H1 (cell line): ENCODE measurements around the gene SPINK5. TPM values are rescaled to one million over a fixed set of nuclear protein-coding genes. Genes with fewer than 3 reads are reported as not detected.

Experiments used
- CTCF ChIA-PET: fragments of 300-600 bp; sonication (Branson Sonifier 250); formaldehyde crosslinking; loops from one replicate; lab custom pipeline; 2021; ENCODE audit not compliant: partially characterized antibody; lab: Charles Lee
- POLR2A ChIA-PET: fragments of 300-600 bp; sonication (Branson Sonifier 250); formaldehyde crosslinking; loops from one replicate; lab custom pipeline; 2021; ENCODE audit warnings: inconsistent platforms; ENCODE audit not compliant: partially characterized antibody; lab: Charles Lee
- DNase-seq, 2 experiments: peaks; one replicate each; pipeline versions ENCODE4 v3.0.0 to v3.0.0-alpha.2; 2010 to 2022; ENCODE audit warnings: low spot score in 2 of 2, low read depth in 1 of 2, mixed read lengths in 1 of 2
- FAIRE-seq: peaks from 2 replicates; lab custom pipeline; 2011; peaks lifted over from hg19 to GRCh38; lab: Jason Lieb, UNC
- H2AFZ ChIP-seq: 2 replicates; pipeline ENCODE4 v1.8.1; 2012; ENCODE audit warnings: low read length, inconsistent platforms
- H2AK5ac ChIP-seq: 2 replicates; pipeline ENCODE4 v1.6.1; 2013; ENCODE audit warnings: low read depth, low read length
- H2BK120ac ChIP-seq: replicated peaks from 2 replicates; pipeline ENCODE3; 2013; ENCODE audit warnings: low read depth, low read length, inconsistent platforms
- H2BK12ac ChIP-seq: 2 replicates; pipeline ENCODE4 v1.6.1; 2013; ENCODE audit warnings: low read depth, low read length
- H2BK15ac ChIP-seq: 2 replicates; pipeline ENCODE4 v1.6.1; 2013; ENCODE audit warnings: low read length
- H2BK20ac ChIP-seq: 2 replicates; pipeline ENCODE4 v1.6.1; 2013; ENCODE audit warnings: low read length
- H2BK5ac ChIP-seq: 2 replicates; pipeline ENCODE4 v1.6.1; 2013; ENCODE audit warnings: low read depth, low read length
- H3K14ac ChIP-seq: 2 replicates; pipeline ENCODE4 v1.6.1; 2013; ENCODE audit warnings: inconsistent platforms; ENCODE audit not compliant: insufficient read length
- H3K18ac ChIP-seq: 2 replicates; pipeline ENCODE4 v1.6.1; 2013; ENCODE audit warnings: low read length; ENCODE audit errors: extremely low read depth
- H3K23ac ChIP-seq: 2 replicates; pipeline ENCODE4 v1.6.1; 2013; ENCODE audit warnings: inconsistent platforms; ENCODE audit not compliant: insufficient read length
- H3K23me2 ChIP-seq: 2 replicates; pipeline ENCODE4 v1.6.1; 2013; ENCODE audit warnings: low read depth, low read length
- H3K27ac ChIP-seq: 2 replicates; pipeline ENCODE4 v1.6.1; 2011; ENCODE audit warnings: low read depth, low read length, inconsistent platforms
- H3K27me3 ChIP-seq, 4 experiments: replicated peaks in 1 of 4; 1 replicate in 1 of 4; 2 replicates in 3 of 4; pipeline versions ENCODE4 v1.6.1 to v1.8.1; 2011 to 2013; ENCODE audit warnings: low read length in 3 of 4, mild to moderate bottlenecking in 3 of 4, inconsistent platforms in 2 of 4, mixed read lengths in 2 of 4, moderate library complexity in 1 of 4; ENCODE audit not compliant: control insufficient read depth in 3 of 4, insufficient read depth in 3 of 4; ENCODE audit errors: extremely low read depth in 1 of 4
- H3K36me3 ChIP-seq, 4 experiments: 2 replicates each; pipeline versions ENCODE4 v1.6.1 to v1.8.1; 2011 to 2013; ENCODE audit warnings: mild to moderate bottlenecking in 4 of 4, low read length in 3 of 4, moderate library complexity in 2 of 4, control low read depth in 1 of 4, inconsistent platforms in 1 of 4; ENCODE audit not compliant: insufficient read depth in 4 of 4, control insufficient read depth in 2 of 4
- H3K4ac ChIP-seq: replicated peaks from 2 replicates; pipeline ENCODE3; 2013; ENCODE audit warnings: low read length, low read depth, mixed read lengths, inconsistent platforms; ENCODE audit not compliant: insufficient read length
- H3K4me1 ChIP-seq, 4 experiments: replicated peaks in 1 of 4; 1 replicate in 1 of 4; 2 replicates in 3 of 4; pipeline versions ENCODE4 v1.6.1 to v1.8.1; 2011 to 2013; ENCODE audit warnings: low read length in 3 of 4, inconsistent platforms in 2 of 4, mixed read lengths in 1 of 4; ENCODE audit not compliant: insufficient read depth in 4 of 4, control insufficient read depth in 3 of 4
- H3K4me2 ChIP-seq, 2 experiments: 2 replicates each; pipeline versions ENCODE4 v1.6.1 to v1.8.1; 2011 to 2013; ENCODE audit warnings: low read depth in 2 of 2, low read length in 2 of 2, control low read depth in 1 of 2, inconsistent platforms in 1 of 2, mild to moderate bottlenecking in 1 of 2; ENCODE audit not compliant: insufficient read depth in 1 of 2
- H3K4me3 ChIP-seq, 4 experiments: fragments of 200-600, 300-600 bp in 1 of 4; sonication (generic), shearing (Covaris generic), sonication (Bioruptor Twin) in 1 of 4; 2 replicates each; pipeline versions ENCODE4 v1.5.1 to v1.8.1; 2011 to 2016; ENCODE audit warnings: low read length in 4 of 4, low read depth in 3 of 4, control low read depth in 2 of 4, inconsistent platforms in 2 of 4, mild to moderate bottlenecking in 2 of 4, mixed read lengths in 1 of 4, moderate library complexity in 1 of 4; ENCODE audit not compliant: insufficient read depth in 2 of 4; ENCODE audit errors: extremely low read depth in 1 of 4
- H3K56ac ChIP-seq: replicated peaks from 2 replicates; pipeline ENCODE3; 2013; ENCODE audit warnings: low read depth, mild to moderate bottlenecking, mixed read lengths, low read length, inconsistent platforms; ENCODE audit not compliant: insufficient read length
- H3K79me1 ChIP-seq: 2 replicates; pipeline ENCODE4 v1.6.1; 2013; ENCODE audit warnings: low read depth, low read length, control low read depth
- H3K79me2 ChIP-seq, 2 experiments: 2 replicates each; pipeline versions ENCODE4 v1.6.1 to v1.8.1; 2012 to 2013; ENCODE audit warnings: low read length in 2 of 2, mild to moderate bottlenecking in 2 of 2, inconsistent platforms in 1 of 2; ENCODE audit not compliant: insufficient read depth in 2 of 2, control insufficient read depth in 1 of 2
- H3K9ac ChIP-seq, 4 experiments: replicated peaks in 1 of 4; 1 replicate in 1 of 4; 2 replicates in 3 of 4; pipeline versions ENCODE4 v1.6.1 to v1.8.1; 2011 to 2013; ENCODE audit warnings: low read depth in 3 of 4, low read length in 3 of 4, control low read depth in 2 of 4, mild to moderate bottlenecking in 2 of 4, moderate library complexity in 2 of 4, inconsistent platforms in 1 of 4; ENCODE audit errors: extremely low read depth in 1 of 4
- H3K9me3 ChIP-seq, 2 experiments: 2 replicates each; pipeline versions ENCODE4 v1.6.1 to v1.8.1; 2012 to 2013; ENCODE audit warnings: mild to moderate bottlenecking in 2 of 2, moderate library complexity in 2 of 2, control low read depth in 1 of 2, inconsistent platforms in 1 of 2, low read depth in 1 of 2, low read length in 1 of 2, mixed read lengths in 1 of 2; ENCODE audit not compliant: insufficient read depth in 2 of 2
- H4K20me1 ChIP-seq, 2 experiments: replicated peaks in 1 of 2; 2 replicates each; pipeline versions ENCODE3 to v1.8.1; 2011 to 2013; ENCODE audit warnings: inconsistent platforms in 2 of 2, low read length in 2 of 2, mild to moderate bottlenecking in 1 of 2; ENCODE audit not compliant: insufficient read depth in 2 of 2, control insufficient read depth in 1 of 2
- H4K5ac ChIP-seq: 2 replicates; pipeline ENCODE4 v1.6.1; 2013; ENCODE audit warnings: low read length, low read depth, mixed read lengths, inconsistent platforms; ENCODE audit not compliant: insufficient read length
- H4K8ac ChIP-seq: 2 replicates; pipeline ENCODE4 v1.8.0; 2013; ENCODE audit warnings: mild to moderate bottlenecking, moderate library complexity, low read length, inconsistent platforms; ENCODE audit not compliant: insufficient read depth; ENCODE audit errors: extremely low read depth
- H4K91ac ChIP-seq: replicated peaks from 2 replicates; pipeline ENCODE3; 2013; ENCODE audit warnings: low read length, mixed read lengths, inconsistent platforms; ENCODE audit not compliant: insufficient read length
- BCL11A ChIP-seq, 2 experiments: IDR thresholded peaks; one replicate each; pipeline ENCODE4 v1.6.1; 2011; ENCODE audit warnings: low read depth in 2 of 2, low read length in 2 of 2, mild to moderate bottlenecking in 2 of 2
- CHD2 ChIP-seq: IDR thresholded peaks from 2 replicates; pipeline ENCODE4 v1.6.1; 2012; ENCODE audit warnings: low read length, improper control_type of control experiment
- KDM5A ChIP-seq: fragments of 200-600 bp; IDR thresholded peaks from 2 replicates; pipeline ENCODE4 v1.7.1; 2012; ENCODE audit warnings: mild to moderate bottlenecking, low read length, inconsistent platforms, mixed read lengths
- SUZ12 ChIP-seq: fragments of 200-600 bp; sonication (generic); IDR thresholded peaks from 2 replicates; pipeline ENCODE4 v1.6.1; 2012; ENCODE audit warnings: mild to moderate bottlenecking, inconsistent platforms, low read length, moderate library complexity, mixed read lengths
- TAF1 ChIP-seq: IDR thresholded peaks from 2 replicates; pipeline ENCODE4 v1.6.1; 2011; ENCODE audit warnings: mild to moderate bottlenecking, low read depth, low read length
- polyA plus RNA-seq, 7 experiments: library from polyadenylated mRNA; depleted of rRNA in 3 of 7; stranded (reverse) in 5 of 7; unstranded in 2 of 7; fragments of >200 nt in 5 of 7; fragments of 200-250 nt in 2 of 7; gene quantifications; 1 replicate in 5 of 7; 2 replicates in 1 of 7; 4 replicates in 1 of 7; pipeline versions ENCODE4 v1.2.1 to v1.2.3, GENCODE V29; 2011 to 2013; ENCODE audit warnings: missing spikeins in 2 of 7, mixed read lengths in 2 of 7
- total RNA-seq: library from RNA; stranded (reverse); fragmentation: NEBNext Ultra II Directional; extraction: Animal tissue kit (Norgen Biotek cat#: 25700); gene quantifications from 2 replicates; pipeline ENCODE4 v1.2.1, GENCODE V29; 2021

Gene SPINK5
- total and polyA plus RNA-seq, 2 of the 8 experiments (the other 6 are each of a cell fraction or from before 2014, with no cell fraction given), result 1.4 to 2.2 TPM

GRCh38 chr5:148035676-148036075, 28.1 kb upstream of the SPINK5 start:
- CTCF ChIA-PET, result no interaction called here
- FAIRE-seq, result no peak

More at GRCh38 chr5:148035676-148036075, 28.1 kb upstream of the SPINK5 start:
- Histone ChIP-seq H3K9ac (no peak overlapping the region), H3K56ac (no peak overlapping the region), H2BK120ac (no peak overlapping the region), H3K23me2 (no peaks in the 10 kb centered on the region), H2BK20ac (no peak overlapping the region), H3K14ac (no peak overlapping the region), H3K4ac (no peak overlapping the region), H3K27me3 (no peaks in the 10 kb centered on the region), H2BK5ac (no peak overlapping the region), H3K23ac (no peak overlapping the region), H4K91ac (no peak overlapping the region), H3K4me1 (no peaks in the 10 kb centered on the region), H3K4me3 (no peak overlapping the region), H4K20me1 (no peaks in the 10 kb centered on the region), H3K4me2 (no peak overlapping the region), H3K79me1 (no peaks in the 10 kb centered on the region), H4K8ac (no peak overlapping the region), H4K5ac (no peak overlapping the region), H2BK12ac (no peak overlapping the region), H3K79me2 (no peaks in the 10 kb centered on the region), H2BK15ac (no peak overlapping the region), H3K9me3 (no peaks in the 10 kb centered on the region), H3K36me3 (no peaks in the 10 kb centered on the region), H2AK5ac (no peak overlapping the region), H3K27ac (no peak overlapping the region), H2AFZ (no peak overlapping the region), H3K18ac (no peak overlapping the region)
- DNase-seq, result no peak
- POLR2A ChIA-PET, result no interaction called here
- TF ChIP-seq TAF1 (no peak), BCL11A (IDR thresholded peaks at IDR 0.05; ENCODE audit: low read depth in 2 of 2, low read length in 2 of 2) (no peak), CHD2 (no peak), SUZ12 (no peak), KDM5A (no peak)
